NCI-H128 (cell line): ENCODE measurements around the gene MGST2.

Experiments used
- DNase-seq: peaks from one replicate; lab custom pipeline; 2025; ENCODE audit not compliant: unreplicated experiment; lab: John Stamatoyannopoulos, UW

The MGST2 gene

GRCh38 chr4:139700568-139700967 is 34.9 kb downstream of the MGST2 start:
- DNase-seq, result no peak

GRCh38 chr4:139704915-139705485 is 39.4 kb downstream of the MGST2 start:
- DNase-seq, result no peak

GRCh38 chr4:139709660-139710059 is 44.0 kb downstream of the MGST2 start:
- DNase-seq, result no peak

GRCh38 chr4:139710073-139710472 is 44.5 kb downstream of the MGST2 start:
- no peak for DNase-seq

- DNase-seq, result no peak
These were observed 45.8 kb downstream of the MGST2 start for GRCh38 chr4:139711461-139711860.

- no peak for DNase-seq
These were observed 47.3 kb downstream of the MGST2 start for GRCh38 chr4:139712882-139713281.

GRCh38 chr4:139715746-139716391 is 50.2 kb downstream of the MGST2 start:
- DNase-seq, result no peak

GRCh38 chr4:139718358-139718757 is 52.7 kb downstream of the MGST2 start:
- DNase-seq, result no peak

GRCh38 chr4:139718833-139719232 is 53.2 kb downstream of the MGST2 start:
- no peak for DNase-seq

GRCh38 chr4:139719381-139720101 is 53.9 kb downstream of the MGST2 start:
- DNase-seq, result no peak

GRCh38 chr4:139720806-139721205 is 55.2 kb downstream of the MGST2 start:
- no peak for DNase-seq

GRCh38 chr4:139721789-139722188 is 56.2 kb downstream of the MGST2 start:
- DNase-seq, result no peak

GRCh38 chr4:139725236-139725635 is 59.6 kb downstream of the MGST2 start:
- no peak for DNase-seq

- no peak for DNase-seq
These were observed 61.0 kb downstream of the MGST2 start for GRCh38 chr4:139726615-139727014.

- no peak for DNase-seq
These were observed 62.5 kb downstream of the MGST2 start for GRCh38 chr4:139728146-139728545.

GRCh38 chr4:139728840-139729239 is 63.2 kb downstream of the MGST2 start:
- peak; percentile 19 for DNase-seq

GRCh38 chr4:139732991-139733570 is 67.5 kb downstream of the MGST2 start:
- no peak for DNase-seq

GRCh38 chr4:139734201-139734874 is 68.7 kb downstream of the MGST2 start:
- no peak for DNase-seq

- peak; percentile 89 for DNase-seq
These were observed 69.3 kb downstream of the MGST2 start for GRCh38 chr4:139734875-139735380.

- DNase-seq, result peak; percentile 1
These were observed 70.0 kb downstream of the MGST2 start for GRCh38 chr4:139735381-139736273.
